ENCODE measurements around the gene LMO4.

LMO4 gene, protein sequence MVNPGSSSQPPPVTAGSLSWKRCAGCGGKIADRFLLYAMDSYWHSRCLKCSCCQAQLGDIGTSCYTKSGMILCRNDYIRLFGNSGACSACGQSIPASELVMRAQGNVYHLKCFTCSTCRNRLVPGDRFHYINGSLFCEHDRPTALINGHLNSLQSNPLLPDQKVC

DNA sequence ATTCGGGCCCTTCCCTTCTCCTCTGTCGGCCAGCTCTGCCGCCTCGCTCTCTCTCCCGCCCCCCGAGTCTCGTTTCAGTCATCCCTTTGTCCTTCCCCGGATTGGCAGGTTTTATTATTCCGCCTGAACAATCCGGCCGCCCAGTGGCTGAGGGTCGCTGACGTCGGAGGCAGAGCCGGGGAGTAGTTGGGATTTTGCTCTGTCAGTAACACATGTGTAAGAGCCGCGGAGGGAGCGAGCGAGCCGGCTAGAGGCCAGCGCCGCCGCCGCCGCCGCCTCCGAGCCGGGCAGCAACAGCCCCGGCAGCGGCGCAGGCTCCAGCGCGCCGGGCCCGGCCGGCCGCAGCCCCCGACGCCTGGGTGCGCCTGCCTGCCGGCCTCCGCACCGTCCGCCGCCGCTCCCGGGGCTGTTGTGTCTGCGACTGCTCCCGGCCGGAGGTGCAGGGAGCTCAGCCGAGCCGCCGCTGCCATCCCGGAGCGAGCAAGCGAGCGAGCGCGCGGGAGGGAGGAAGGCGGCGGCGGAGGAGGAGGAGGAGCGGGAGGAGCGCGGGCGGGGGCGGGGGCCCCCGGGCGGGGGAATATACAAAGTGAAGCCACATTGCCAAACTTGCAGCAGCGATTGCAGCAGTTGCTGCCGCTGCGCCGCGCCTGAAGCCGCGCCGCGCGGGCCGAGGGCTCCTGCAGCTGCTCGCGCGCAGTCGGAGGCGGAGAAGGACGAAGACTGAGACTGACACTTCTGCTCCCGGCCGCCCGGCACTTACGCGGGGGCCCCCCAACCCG, at the start of gene LMO4:
Gene LMO4 (plus strand): TSS at position 609 of the 779 bp plus-strand sequence. CDS start 3,136 bp downstream, outside the sequence.
- peak; percentile 98 for DNase-seq (ENCODE audit: low spot score)

DNA sequence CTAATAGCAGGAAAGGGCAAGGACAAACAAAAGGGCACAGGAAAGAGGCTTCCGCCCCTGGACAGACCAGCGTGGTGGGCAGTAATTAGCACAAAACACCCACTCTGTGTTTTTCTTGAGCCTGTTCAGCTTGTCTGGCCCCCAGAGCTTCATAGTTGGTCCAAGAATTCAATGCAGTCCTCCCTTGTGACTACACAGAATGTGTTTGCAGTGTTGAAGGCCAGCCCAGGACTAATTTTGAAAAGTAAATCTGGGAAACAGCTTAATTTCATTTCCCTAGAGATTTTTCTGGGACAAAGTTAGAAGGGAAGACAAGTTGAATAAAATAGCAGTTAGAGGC, 49.2 kb upstream of the LMO4 start:
- DNase-seq (ENCODE audit: low spot score) = no peak

- no peak for DNase-seq (ENCODE audit: low spot score)
Measured at GRCh38 chr1:87279966-87280535, 48.6 kb upstream of the LMO4 start.

DNA sequence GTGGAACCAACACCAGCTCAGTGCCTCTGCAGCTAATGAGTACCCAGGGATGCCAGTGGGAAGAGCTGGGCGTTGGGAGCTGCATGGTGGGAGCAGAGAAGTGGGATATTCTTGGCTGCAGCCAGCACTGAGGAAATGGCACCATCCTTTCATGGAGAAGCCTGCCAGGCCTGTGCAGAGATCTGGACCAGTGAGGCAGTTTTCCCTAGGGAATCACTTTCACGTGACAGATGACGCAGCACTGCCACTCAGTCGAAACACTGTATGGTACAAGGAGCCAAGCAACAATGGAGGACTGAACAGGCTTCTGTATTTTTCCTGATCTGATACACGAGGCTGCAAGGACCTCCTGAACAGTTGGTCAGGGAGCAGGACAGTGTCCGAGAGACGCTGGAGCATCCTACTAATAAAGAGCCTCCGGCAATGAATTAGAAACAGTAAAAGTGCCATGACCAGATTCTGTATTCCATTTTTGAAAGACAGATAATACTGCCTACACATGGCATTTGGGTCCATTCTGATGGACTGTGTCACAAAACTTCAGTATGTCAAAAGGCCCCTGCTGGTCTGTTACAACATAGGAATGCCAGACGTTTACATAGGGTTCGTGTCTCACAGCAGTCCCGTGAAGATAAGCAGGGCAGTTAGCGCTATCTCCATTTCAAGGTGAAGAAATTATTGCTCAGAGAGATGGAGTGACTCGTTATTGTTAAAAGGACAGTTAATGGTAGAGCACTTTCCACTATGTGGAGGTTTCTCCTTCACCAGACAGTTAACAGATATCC, 44.0 kb upstream of the LMO4 start:
- DNase-seq (ENCODE audit: low spot score) = no peak

GRCh38 chr1:87291107-87291506, 37.6 kb upstream of the LMO4 start:
- DNase-seq (ENCODE audit: low spot score) = peak; percentile 15

DNA sequence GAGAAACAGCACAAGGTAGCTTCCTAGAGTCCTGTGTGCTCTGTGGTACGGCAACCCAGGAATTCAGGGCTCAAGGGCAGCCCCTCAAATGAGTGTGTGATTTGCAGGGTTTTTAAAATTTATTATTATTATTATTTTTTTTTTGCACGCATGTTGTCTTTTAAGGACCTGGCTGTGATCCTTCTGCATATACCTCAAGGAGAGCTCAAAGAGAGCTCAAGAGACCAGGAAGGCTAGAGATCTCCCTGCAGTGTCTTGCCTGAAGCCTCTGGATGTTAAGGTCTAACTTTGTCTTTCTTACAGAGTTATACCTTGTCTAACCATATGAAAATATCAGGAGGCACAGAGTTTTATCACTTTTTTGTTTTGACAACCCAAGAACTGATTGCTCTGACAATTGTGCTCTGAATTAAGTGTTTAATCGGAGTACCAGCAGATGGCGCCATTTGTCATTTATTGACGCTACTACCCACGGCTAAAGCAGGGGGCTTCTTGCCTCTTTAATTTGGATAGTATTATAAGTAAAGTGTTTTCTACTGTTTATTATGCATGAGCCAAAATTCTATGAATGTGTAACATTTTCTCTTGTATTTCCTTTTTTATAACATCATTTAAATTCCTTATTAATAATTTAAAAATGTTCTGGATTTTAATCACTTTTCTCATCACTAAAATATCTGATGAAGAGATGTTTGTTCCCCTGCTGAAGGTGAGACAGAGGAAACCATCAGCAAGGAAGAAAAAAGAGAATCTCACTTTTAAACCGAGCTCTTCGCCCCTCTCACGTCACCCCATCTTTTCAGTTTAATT, 35.8 kb upstream of the LMO4 start:
- DNase-seq (ENCODE audit: low spot score) = peak; percentile 26

DNA sequence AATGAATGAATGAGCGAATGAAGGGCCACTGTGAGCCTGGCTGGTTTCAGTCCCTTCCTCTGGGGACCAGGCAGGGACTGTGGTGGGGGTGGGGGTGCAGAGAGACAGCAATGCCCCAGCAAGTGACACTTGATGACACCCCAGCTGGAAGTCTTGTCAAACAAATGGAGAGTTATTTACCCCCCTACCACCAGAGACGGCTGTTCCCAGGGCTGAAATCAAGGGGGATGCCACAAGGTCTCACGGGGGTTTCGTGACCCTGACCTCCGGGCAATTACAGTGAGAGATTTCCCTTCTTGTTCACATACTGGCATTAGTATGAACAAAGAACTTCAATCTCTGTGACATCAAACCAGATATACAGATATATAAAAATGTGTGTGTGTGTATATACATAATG, 34.0 kb upstream of the LMO4 start:
- no peak for DNase-seq (ENCODE audit: low spot score)

- DNase-seq (ENCODE audit: low spot score) = no peak
Measured at GRCh38 chr1:87295445-87296110, 33.1 kb upstream of the LMO4 start.

DNA sequence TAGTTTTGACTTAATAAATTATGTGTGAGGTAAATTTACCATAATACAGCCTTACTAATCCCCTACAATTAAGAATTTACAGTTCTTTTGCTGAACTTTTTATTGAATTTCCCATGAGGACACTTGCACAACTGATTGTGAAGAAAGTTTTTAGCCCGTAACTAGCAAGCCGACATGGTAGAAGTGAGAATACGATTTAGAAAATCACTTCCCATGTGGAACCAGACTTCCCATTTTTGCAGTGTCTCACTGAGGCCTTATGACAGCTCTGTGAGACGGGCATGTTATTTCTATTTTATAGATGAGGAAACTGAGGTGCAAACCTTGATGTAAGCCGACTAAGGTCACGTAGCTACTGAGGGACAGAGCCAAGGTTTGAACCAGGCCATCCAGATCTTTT, 32.5 kb upstream of the LMO4 start:
- no peak for DNase-seq (ENCODE audit: low spot score)

DNA sequence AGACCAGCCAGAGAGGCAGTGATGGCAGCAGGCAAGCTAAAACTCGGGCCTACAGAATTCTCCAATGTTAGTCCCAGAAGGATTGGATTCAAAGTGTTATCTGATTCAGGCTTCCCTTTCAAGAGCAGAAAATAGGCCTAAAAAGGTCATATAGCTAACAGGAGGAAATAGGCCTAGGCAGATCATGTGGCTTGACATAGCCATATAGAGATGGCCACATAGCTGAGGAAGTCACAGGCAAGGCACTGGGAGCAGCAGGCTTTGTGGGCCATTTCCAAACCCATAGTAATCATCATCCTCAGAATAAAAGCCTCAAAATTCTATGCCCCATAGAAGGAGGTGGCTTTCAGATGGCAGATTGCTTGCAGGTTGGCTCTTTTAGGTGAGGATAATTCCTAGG, 29.0 kb upstream of the LMO4 start:
- no peak for DNase-seq (ENCODE audit: low spot score)

DNA sequence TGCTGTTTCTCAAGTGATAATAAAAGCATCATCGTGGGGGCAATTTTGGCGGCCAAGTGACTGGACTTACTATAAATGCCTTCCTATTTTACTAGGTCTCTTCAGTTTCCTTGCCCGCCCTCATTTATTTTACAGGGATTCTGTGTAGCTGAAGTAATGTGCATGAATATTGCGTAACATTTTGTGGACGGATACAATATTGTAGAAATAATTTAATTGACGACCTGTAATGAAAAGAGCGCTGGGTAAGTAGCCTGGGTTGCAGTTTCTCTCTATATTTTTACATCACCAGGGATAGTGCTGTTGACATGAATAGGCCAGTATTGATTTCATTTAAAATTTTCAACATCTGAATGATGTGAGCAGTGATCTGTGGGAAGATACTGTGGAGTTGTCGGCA, 28.1 kb upstream of the LMO4 start:
- no peak for DNase-seq (ENCODE audit: low spot score)

- no peak for DNase-seq (ENCODE audit: low spot score)
Measured at GRCh38 chr1:87305151-87305550, 23.5 kb upstream of the LMO4 start.

- no peak for DNase-seq (ENCODE audit: low spot score)
Measured at GRCh38 chr1:87305762-87306161, 22.9 kb upstream of the LMO4 start.

GRCh38 chr1:87307306-87307705, 21.4 kb upstream of the LMO4 start:
- DNase-seq (ENCODE audit: low spot score) = no peak

DNA sequence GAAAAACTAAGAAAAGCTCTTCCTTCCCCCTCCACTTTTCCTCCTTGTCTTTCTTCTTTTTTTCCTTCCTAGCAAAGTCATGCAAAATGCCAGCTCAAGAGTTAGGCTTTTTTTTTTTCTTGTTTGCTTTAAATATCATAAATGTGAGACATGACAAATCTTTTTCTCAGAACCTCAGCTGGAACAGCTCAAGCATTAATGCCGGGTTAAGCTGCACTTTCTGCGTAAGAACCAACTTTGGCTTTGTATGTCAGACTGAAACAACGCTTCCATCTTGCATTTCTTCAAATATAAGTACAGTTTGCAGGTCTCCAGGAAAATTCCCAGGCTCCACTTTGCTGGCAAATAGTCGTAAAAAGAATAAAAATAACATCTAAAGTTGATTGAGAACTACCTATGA, 20.7 kb upstream of the LMO4 start:
- no peak for DNase-seq (ENCODE audit: low spot score)

DNA sequence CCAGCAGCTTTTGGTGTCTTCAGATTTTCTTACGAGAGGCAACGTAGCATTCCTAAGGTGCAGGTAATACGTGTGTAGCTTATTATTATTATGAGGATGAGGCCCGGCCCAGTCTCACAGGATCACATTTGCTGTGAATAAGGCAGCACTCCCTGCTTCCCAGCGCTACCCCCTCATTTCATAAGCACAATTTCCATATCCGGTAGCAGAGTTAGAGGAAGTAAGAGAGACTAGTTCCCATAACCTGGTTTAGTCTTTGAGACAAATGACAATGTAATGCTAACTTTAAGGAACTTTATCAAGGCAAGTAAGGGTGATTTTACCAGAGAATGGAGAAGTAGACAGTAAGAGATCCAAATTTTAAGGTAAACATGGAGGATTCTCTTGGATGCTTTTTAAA, 14.6 kb upstream of the LMO4 start:
- DNase-seq (ENCODE audit: low spot score) = no peak

GRCh38 chr1:87318056-87318650, 10.5 kb upstream of the LMO4 start:
- no peak for DNase-seq (ENCODE audit: low spot score)

DNA sequence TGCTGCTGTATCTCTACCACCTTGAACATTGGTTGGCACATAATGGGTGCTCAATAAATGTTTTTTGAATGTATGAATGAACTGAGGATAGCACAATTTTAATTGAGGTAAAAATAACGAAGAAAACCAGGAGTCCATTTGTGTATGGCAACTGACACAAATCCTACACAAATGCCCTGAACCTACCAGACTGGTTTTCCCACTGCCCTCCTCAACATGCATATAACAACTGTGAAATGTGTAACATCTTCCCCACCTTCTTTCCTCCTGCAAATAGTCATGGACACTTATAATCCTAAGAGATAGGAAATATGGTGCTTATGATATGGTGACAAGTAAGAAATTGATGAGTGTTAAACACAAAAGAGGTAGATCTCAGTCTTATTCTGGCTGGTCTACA, 9.9 kb upstream of the LMO4 start:
- no peak for DNase-seq (ENCODE audit: low spot score)

- peak; percentile 16 for DNase-seq (ENCODE audit: low spot score)
Measured at GRCh38 chr1:87325982-87326738, 2.5 kb upstream of the LMO4 start.
